Subcutaneous abdominal adipose tissue (tissue), 5 donors: ENCODE measurements around the gene MAT2A.
A peak's percentile ranks its signal among the peaks of the same experiment; 100 is the strongest.

Source experiments
- H3K27ac ChIP-seq: one replicate; pipeline ENCODE4 v1.7.0; 2013; ENCODE audit warnings: low read depth, mild to moderate bottlenecking, inconsistent platforms, low read length, moderate library complexity
- H3K27me3 ChIP-seq, 5 donors: one replicate each; pipeline ENCODE4 v1.7.0; 2013; ENCODE audit warnings: low read length in 5 of 5, inconsistent platforms in 1 of 5; ENCODE audit not compliant: control insufficient read depth in 5 of 5, insufficient read depth in 4 of 5
- H3K36me3 ChIP-seq, 5 donors: one replicate each; pipeline ENCODE4 v1.7.0; 2013; ENCODE audit warnings: low read length in 5 of 5; ENCODE audit not compliant: control insufficient read depth in 5 of 5, insufficient read depth in 5 of 5
- H3K4me1 ChIP-seq, 5 donors: one replicate each; pipeline ENCODE4 v1.7.0; 2013; ENCODE audit warnings: low read length in 5 of 5, mild to moderate bottlenecking in 3 of 5, moderate library complexity in 1 of 5; ENCODE audit not compliant: control insufficient read depth in 5 of 5, insufficient read depth in 5 of 5
- H3K4me3 ChIP-seq, 5 donors: one replicate each; pipeline ENCODE4 v1.7.0; 2013; ENCODE audit warnings: low read length in 5 of 5, low read depth in 1 of 5
- H3K9ac ChIP-seq, 5 donors: one replicate each; pipeline ENCODE4 v1.7.0; 2013; ENCODE audit warnings: low read length in 5 of 5, mild to moderate bottlenecking in 4 of 5, moderate library complexity in 3 of 5
- H3K9me3 ChIP-seq, 5 donors: one replicate each; pipeline ENCODE4 v1.7.0; 2013; ENCODE audit warnings: low read length in 5 of 5; ENCODE audit not compliant: control insufficient read depth in 5 of 5
- donor health status: healthy.
- donor health status: healthy.
- donor health status: healthy.
- donor health status: healthy.
- donor health status: healthy.

The MAT2A gene

DNA sequence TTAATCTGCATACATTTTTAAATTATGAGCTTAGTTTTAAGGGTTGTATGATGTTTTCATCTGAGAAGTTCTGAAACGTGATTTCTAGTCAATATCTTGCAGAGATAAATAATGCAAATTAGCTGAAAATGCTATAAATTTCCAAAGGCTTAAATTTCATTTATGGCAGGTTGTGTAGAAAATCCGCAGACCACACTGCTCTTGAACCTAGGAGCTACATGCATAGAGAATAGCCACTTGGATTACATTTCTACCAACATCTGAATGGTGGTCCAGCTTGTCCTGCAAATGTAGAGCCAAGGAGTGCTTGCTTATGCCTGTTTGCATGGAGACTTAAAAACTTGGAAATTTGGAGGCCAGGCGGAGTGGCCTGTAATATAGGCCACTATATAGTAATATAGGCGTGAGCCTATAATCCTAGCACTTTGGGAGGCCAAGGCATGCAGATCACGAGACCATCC is 6.8 kb downstream of the MAT2A start:
- Histone ChIP-seq H3K9me3 (no peaks in the 10 kb centered on the region), H3K36me3 (peaks cover 50 to 95% (median 61%) of the 10 kb centered on the region in 5 donors), H3K9ac (no peak overlapping the region), H3K27me3 (no peaks in the 10 kb centered on the region), H3K4me1 (peaks cover 0 to 24% (median 14%) of the 10 kb centered on the region in 5 donors), H3K4me3 (no peak overlapping the region), H3K27ac (no peak overlapping the region)

DNA sequence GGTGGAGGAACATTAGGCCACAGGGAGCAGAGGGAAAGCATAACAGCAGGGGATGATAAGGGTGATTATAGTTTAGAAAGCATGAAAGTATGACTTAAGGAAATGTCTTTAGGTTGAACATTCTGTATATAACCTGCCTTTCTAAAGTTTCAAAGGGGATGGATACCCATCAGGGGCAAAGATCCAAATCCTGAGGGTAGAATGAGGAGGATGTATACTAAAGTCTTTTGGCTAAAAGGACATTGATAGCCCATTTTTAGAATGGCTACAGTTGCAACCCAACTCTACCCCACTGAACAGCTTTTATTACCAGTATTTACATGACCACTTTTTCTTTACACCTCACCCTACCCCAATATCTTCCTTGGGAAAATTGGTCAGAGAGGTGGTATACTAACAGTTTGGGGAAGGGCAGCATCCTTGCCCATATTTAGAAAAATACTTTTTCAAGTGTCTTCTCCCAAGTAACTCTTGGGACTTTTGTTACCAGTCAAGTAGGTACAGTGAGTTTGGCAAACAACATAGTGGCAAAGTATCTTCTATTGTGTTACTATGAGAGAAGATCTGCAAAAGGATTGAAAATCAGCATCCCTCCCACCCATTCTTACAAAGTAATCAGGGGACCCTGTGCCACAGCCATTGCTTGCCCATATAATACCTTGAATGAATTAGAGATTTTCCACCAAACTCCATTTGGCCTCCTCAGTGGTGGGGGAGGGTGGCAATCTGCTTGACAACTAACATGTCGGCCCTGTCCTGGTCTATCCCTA is 8.3 kb downstream of the MAT2A start:
- peaks cover 0 to 25% (median 3%) of the 10 kb centered on the region in 5 donors for H3K4me1 ChIP-seq
- H3K36me3 ChIP-seq = peaks cover 41 to 95% (median 60%) of the 10 kb centered on the region in 5 donors
- no peak overlapping the region for H3K4me3 ChIP-seq
- no peak overlapping the region for H3K27ac ChIP-seq
- no peaks in the 10 kb centered on the region for H3K9me3 ChIP-seq
- no peak overlapping the region for H3K9ac ChIP-seq
- H3K27me3 ChIP-seq = no peaks in the 10 kb centered on the region

DNA sequence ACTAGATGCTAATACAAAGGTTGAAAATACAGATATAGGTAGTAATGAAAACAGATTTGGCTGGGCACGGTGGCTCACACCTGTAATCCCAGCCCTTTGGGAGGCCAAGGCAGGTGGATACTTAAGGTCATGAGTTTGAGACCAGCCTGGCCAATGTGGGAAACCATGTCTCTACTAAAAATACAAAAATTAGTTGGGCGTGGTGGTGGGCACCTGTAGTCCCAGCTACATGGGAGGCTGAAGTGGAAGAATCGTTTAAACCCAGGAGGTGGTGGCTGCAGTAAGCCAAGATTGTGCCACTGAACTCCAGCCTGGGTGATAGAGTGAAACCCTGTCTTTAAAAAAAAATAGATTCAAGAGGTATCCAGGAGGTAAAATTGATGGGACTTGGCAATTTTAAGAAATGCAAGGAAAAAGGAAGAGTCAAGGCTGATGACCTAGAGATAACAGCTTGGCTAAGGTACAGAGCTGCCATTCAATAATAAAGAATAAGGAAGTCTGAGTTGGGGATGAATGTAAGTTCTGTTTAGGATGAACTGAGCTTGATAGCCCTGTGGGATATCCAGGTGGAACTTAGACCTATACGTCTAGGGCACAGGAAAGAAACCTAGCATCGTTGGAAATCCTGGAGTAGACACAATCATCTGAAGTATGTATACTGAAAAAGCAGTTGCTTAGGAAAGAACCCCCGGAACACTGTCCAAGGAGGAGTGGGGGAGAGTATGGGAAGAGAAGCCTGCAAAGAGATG is 9.1 kb downstream of the MAT2A start:
- Histone ChIP-seq H3K36me3 (peaks cover 37 to 95% (median 60%) of the 10 kb centered on the region in 5 donors), H3K4me3 (no peak overlapping the region), H3K27ac (no peak overlapping the region), H3K9ac (no peak overlapping the region), H3K9me3 (no peaks in the 10 kb centered on the region), H3K4me1 (peaks cover 0 to 22% (median 5%) of the 10 kb centered on the region in 5 donors), H3K27me3 (no peaks in the 10 kb centered on the region)

DNA sequence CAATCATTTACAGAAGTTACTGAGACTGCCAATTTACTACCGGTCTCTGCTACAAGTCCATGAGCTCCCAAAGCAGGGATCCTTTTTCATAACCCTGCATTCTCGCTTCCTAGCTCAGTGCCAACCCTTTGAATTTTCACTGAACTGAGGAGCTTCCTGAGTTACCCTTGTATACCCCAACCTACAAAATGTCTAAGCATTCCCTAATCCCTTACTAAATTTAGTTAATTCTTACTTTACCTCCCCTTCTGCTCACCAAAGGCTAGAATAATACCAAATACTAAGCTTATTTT is 9.6 kb downstream of the MAT2A start:
- H3K4me3 ChIP-seq = no peak overlapping the region
- H3K27me3 ChIP-seq = no peaks in the 10 kb centered on the region
- peaks cover 0 to 22% (median 5%) of the 10 kb centered on the region in 5 donors for H3K4me1 ChIP-seq
- H3K9ac ChIP-seq = no peak overlapping the region
- no peaks in the 10 kb centered on the region for H3K9me3 ChIP-seq
- peaks cover 33 to 95% (median 60%) of the 10 kb centered on the region in 5 donors for H3K36me3 ChIP-seq
- no peak overlapping the region for H3K27ac ChIP-seq

DNA sequence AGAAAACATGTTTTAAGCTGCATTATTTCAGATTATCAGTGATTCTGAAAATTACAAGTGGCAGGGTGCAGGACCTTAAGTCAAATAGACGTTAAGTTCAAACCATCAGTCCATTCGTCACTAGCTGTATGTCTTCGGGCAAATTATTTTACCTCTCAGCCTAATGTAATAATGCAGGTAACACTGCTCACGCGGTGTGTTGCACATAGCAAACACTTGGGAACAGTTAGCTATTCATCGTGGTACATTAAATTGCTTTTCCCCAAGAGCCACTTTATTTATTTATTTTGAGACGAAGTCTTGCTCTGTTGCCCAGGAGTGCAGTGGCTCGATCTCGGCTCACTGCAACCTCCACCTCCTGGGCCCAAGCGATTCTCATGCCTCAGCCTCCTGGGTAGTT is 10.1 kb downstream of the MAT2A start:
- Histone ChIP-seq H3K4me3 (no peak overlapping the region), H3K9me3 (no peaks in the 10 kb centered on the region), H3K36me3 (peaks cover 27 to 94% (median 64%) of the 10 kb centered on the region in 5 donors), H3K4me1 (peaks cover 0 to 22% (median 5%) of the 10 kb centered on the region in 5 donors), H3K27ac (no peak overlapping the region), H3K27me3 (no peaks in the 10 kb centered on the region), H3K9ac (no peak overlapping the region)

DNA sequence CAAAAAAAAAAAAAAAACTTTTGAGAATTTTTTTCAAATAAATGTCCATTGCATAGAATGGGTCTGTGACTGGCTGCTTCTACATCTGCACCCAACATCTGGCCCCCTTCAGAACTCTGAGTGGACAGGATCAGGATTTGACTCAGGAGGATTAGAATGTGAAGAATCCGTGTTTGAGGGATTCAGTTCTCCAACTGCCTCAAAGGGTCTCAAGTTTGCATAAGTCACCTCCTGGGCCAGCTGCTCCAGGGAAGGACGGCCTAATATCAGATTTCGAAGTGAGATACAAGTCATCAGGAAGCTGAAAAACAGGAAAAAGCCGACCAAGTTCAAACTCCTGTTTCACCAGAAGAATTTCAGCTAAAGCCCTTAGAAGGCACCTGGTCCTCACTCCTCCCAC is 10.9 kb downstream of the MAT2A start:
- Histone ChIP-seq H3K4me3 (peak overlapping the region in 1 of 5 donors; percentile 0), H3K9me3 (no peaks in the 10 kb centered on the region), H3K27ac (no peak overlapping the region), H3K36me3 (peaks cover 22 to 94% (median 66%) of the 10 kb centered on the region in 5 donors), H3K9ac (no peak overlapping the region), H3K4me1 (peaks cover 0 to 22% (median 5%) of the 10 kb centered on the region in 5 donors), H3K27me3 (no peaks in the 10 kb centered on the region)

DNA sequence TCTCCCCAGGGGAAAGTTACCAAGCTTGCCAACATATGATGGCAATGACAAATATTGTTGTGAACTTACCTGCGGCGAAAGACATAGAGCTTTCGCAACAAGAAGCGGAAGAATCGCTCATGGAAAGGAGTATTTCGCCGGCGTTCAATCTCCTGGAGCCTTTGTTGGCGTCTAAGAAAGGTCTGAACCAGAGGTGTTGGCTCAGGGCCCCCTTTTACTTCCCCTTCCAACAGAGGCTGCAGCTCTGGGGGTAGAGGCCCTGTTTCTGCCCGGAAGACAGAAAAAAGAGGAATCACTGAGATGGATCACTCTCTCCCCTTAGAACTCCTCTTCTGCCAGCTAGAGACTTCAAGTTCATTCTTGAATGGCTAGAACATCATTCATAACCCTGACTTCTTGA is 11.5 kb downstream of the MAT2A start:
- peaks cover 18 to 94% (median 67%) of the 10 kb centered on the region in 5 donors for H3K36me3 ChIP-seq
- H3K4me1 ChIP-seq = peaks cover 0 to 22% (median 5%) of the 10 kb centered on the region in 5 donors
- H3K27ac ChIP-seq = no peak overlapping the region
- peak overlapping the region in 1 of 5 donors; percentile 9 for H3K9ac ChIP-seq
- no peak overlapping the region for H3K4me3 ChIP-seq
- H3K27me3 ChIP-seq = no peaks in the 10 kb centered on the region
- no peaks in the 10 kb centered on the region for H3K9me3 ChIP-seq

DNA sequence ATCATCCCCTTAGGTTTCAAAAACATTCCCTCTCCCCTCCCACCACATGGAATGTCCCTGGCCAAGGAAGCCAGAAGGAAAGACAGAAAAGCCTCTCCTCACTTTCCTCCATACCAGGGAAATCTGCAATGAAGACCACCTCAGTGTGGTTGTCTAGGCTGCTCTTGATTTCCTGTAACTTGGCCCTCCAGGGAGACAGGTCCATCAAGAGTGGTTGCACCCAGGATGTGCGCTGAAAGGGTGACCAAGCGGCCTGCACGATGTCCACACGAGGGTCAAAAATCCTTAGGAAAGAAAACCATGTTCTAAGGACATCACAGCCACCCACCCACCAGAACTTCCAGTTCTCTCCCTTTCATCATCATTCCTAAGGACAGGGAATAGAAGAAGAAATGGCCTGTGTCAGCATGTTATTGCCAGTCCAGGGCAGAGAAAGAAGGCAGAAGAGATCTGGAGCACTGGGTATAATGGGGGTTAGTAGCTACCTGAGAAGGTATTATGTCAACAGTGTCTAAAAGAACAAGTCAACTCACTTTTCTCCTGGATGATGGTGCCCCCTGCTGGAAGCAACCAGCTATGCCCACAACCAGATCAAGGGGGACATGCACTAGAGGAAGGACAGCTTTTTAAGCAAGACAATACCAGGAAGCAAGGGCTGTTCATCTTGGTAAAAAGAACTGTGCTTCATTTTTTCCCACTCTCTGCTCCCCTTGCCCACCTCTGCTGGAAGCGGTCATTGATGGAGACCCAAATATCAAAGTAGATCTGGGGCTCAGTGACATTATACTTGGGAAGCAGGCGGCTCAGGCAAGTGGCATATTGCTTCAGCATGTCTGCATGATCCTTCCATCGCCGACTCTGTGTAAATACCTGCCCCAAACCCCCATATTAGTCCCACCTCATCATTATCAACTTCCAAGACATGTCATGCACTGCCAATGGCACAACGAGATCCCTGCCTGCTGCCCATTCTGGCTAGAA is 13.0 kb downstream of the MAT2A start:
- Histone ChIP-seq H3K4me1 (peaks cover 0 to 22% (median 5%) of the 10 kb centered on the region in 5 donors), H3K4me3 (no peak overlapping the region), H3K27me3 (no peaks in the 10 kb centered on the region), H3K9me3 (no peaks in the 10 kb centered on the region), H3K27ac (no peak overlapping the region), H3K36me3 (peaks cover 17 to 89% (median 58%) of the 10 kb centered on the region in 5 donors), H3K9ac (no peak overlapping the region)

DNA sequence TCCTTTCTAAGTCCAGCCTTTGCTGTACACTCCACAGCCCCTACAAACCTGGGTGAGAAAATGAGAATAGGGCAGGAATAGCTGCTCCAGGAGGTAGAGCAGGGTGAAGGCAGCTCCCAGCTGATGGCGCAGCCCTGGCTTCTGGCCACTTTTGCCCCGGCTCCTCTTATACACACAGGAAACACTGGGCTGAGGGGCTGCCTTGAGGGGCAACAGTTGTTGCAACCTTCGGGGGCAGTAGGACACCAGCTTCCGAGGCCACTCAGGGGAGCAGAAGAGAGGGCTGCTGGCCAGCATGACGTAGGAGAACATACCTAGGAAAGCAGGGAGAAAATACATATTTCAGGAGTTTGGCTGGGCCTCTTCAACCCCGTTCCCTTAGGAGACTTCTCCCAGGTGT is 14.2 kb downstream of the MAT2A start:
- Histone ChIP-seq H3K4me1 (peaks cover 0 to 22% (median 5%) of the 10 kb centered on the region in 5 donors), H3K27me3 (no peaks in the 10 kb centered on the region), H3K27ac (no peak overlapping the region), H3K36me3 (peaks cover 17 to 90% (median 64%) of the 10 kb centered on the region in 5 donors), H3K9ac (no peak overlapping the region), H3K9me3 (no peaks in the 10 kb centered on the region), H3K4me3 (no peak overlapping the region)
